ENCODE results near the gene PCBP2.
A peak's percentile ranks its signal among the peaks of the same experiment; 100 is the strongest.

The PCBP2 gene

DNA sequence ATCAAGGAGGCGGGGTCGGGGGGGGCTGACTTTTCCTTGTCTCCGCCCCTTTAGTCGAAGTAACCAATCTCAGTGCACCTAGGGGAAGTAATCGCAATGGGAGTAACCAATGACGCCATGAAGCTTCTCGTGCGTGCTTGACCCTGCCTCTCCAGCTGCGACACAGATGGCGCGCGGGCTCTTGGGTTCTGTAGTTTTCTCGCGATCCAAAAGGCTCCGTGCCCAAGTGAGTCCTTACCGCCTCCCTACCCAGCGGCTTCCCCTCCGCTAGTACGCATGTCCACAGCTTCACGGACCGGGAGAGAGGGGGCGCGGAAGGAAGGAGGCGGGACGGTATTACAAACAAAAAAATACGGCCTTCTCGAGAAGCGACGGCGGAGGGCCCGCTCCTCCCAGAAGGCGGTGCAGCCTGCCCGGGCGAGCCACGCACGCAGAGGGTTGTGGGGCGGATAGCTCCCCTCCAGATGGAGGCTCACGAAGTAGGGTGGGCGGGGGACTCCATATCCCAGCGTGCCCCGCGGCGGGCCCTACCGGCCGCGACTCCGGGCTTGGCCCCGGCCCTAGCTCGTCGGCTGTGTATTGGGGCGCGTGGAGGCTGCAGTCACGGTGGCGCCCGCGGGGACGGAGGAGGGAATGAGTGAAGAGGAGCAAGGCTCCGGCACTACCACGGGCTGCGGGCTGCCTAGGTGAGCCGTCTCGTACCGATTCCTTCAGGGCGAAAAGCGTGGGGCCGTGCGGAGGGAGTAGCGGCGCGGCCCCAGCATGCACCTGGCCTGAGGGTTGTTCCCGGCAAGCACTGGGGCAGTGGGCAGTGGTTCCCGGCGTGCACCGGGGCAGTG, 49.1 kb downstream of the PCBP2 start, which contains the start of gene TARBP2:
TARBP2 (plus strand) TSS at position 508 of the 839 bp plus-strand sequence; CDS start at position 634, 126 bp downstream.
- Histone ChIP-seq H3K9ac (ENCODE audit: low read depth, low read length) (peak within 1 kb of the TSS; percentile 90), H3K36me3 (ENCODE audit: control insufficient read depth, insufficient read depth, low read length) (peaks cover 24% of the 10 kb centered on the region), H3K27me3 (ENCODE audit: control insufficient read depth, insufficient read depth, low read length) (no peaks in the 10 kb centered on the region), H3K9me3 (ENCODE audit: control insufficient read depth, insufficient read depth, low read length) (no peaks in the 10 kb centered on the region), H3K4me1 (ENCODE audit: control insufficient read depth, insufficient read depth, low read length) (peaks cover 20% of the 10 kb centered on the region), H3K4me3 (ENCODE audit: low read depth, low read length) (peak within 1 kb of the TSS; percentile 89)

DNA sequence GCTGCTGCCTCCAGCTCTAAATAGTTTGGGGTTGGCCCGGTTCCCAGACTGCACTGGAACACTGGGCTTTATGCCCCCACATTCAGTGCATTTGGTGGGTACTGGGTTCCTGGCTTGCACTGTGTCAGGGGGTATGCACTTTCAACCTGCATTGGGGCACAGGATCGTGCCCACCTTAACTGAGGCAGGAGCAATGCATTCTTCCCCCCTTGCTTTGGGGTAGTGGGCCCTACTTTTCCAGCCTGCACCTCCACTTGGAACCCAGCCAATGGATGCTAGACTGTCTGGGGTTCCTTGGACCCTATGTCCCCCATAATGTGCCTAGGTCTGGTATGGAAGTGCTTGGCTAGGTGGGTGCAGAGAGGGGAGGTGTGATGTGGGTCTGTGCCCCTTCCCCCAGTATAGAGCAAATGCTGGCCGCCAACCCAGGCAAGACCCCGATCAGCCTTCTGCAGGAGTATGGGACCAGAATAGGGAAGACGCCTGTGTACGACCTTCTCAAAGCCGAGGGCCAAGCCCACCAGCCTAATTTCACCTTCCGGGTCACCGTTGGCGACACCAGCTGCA, 49.8 kb downstream of the PCBP2 start:
- peak overlapping the region; percentile 90 for H3K9ac ChIP-seq (ENCODE audit: low read depth, low read length)
- H3K36me3 ChIP-seq (ENCODE audit: control insufficient read depth, insufficient read depth, low read length) = peaks cover 29% of the 10 kb centered on the region
- H3K27me3 ChIP-seq (ENCODE audit: control insufficient read depth, insufficient read depth, low read length) = no peaks in the 10 kb centered on the region
- H3K4me1 ChIP-seq (ENCODE audit: control insufficient read depth, insufficient read depth, low read length) = peaks cover 14% of the 10 kb centered on the region
- H3K4me3 ChIP-seq (ENCODE audit: low read depth, low read length) = peak overlapping the region; percentile 89
- no peaks in the 10 kb centered on the region for H3K9me3 ChIP-seq (ENCODE audit: control insufficient read depth, insufficient read depth, low read length)

DNA sequence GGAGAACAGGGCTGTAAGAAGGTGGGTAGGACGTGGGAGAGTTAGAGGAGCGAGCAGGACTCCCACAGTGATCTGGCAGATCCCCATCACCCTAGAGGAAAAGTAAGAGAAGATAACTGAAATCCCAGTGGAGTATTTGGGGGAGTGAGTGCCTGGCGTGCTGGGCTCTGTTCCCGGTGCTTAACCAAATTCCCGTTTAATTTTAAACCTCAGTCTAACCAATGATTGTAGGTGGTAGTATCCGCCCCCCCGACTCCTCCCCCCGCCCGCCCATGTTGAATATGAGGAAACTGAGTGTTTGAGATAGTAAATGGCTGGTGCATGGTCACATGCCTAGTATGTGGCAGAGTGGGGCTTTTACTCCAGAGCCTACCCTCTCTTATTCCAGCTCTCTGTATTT, 50.4 kb downstream of the PCBP2 start:
- no peaks in the 10 kb centered on the region for H3K9me3 ChIP-seq (ENCODE audit: control insufficient read depth, insufficient read depth, low read length)
- H3K4me3 ChIP-seq (ENCODE audit: low read depth, low read length) = no peak overlapping the region
- H3K27me3 ChIP-seq (ENCODE audit: control insufficient read depth, insufficient read depth, low read length) = no peaks in the 10 kb centered on the region
- no peak overlapping the region for H3K9ac ChIP-seq (ENCODE audit: low read depth, low read length)
- peaks cover 14% of the 10 kb centered on the region for H3K4me1 ChIP-seq (ENCODE audit: control insufficient read depth, insufficient read depth, low read length)
- peaks cover 29% of the 10 kb centered on the region for H3K36me3 ChIP-seq (ENCODE audit: control insufficient read depth, insufficient read depth, low read length)

DNA sequence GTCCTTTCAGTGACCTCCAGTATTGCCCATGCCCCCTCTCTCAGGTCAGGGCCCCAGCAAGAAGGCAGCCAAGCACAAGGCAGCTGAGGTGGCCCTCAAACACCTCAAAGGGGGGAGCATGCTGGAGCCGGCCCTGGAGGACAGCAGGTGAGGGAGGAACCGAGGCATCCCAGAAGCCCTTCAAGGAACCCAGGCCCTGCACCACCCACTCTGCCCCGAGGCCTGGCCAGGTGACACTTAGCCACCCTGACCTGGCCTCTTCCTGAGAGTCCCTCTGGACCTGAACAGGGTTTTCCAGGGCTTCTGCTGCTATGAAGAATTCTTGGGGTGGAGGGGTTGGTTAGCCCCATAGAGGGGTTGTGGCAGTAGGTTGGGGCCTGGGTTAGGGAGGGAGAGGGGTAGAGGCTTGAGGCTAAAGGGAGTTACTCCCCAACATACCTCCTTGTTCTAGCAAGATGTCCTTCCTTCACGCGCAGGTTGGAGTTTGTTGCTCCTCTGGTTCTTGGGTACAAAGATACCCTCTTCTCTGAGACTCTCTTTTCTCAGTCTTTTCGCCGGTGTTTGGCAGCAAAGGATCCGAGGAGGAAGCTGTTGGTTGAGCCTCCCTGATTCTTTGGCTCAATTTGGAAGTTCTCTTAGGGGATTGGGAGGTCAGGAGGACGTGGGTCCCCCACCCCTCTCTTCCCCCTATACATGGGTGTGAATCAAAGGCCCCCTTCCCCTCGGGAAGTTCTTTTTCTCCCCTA, 51.3 kb downstream of the PCBP2 start:
- Histone ChIP-seq H3K4me1 (ENCODE audit: control insufficient read depth, insufficient read depth, low read length) (peaks cover 11% of the 10 kb centered on the region), H3K9me3 (ENCODE audit: control insufficient read depth, insufficient read depth, low read length) (no peaks in the 10 kb centered on the region), H3K4me3 (ENCODE audit: low read depth, low read length) (no peak overlapping the region), H3K36me3 (ENCODE audit: control insufficient read depth, insufficient read depth, low read length) (peaks cover 29% of the 10 kb centered on the region), H3K27me3 (ENCODE audit: control insufficient read depth, insufficient read depth, low read length) (no peaks in the 10 kb centered on the region), H3K9ac (ENCODE audit: low read depth, low read length) (no peak overlapping the region)

DNA sequence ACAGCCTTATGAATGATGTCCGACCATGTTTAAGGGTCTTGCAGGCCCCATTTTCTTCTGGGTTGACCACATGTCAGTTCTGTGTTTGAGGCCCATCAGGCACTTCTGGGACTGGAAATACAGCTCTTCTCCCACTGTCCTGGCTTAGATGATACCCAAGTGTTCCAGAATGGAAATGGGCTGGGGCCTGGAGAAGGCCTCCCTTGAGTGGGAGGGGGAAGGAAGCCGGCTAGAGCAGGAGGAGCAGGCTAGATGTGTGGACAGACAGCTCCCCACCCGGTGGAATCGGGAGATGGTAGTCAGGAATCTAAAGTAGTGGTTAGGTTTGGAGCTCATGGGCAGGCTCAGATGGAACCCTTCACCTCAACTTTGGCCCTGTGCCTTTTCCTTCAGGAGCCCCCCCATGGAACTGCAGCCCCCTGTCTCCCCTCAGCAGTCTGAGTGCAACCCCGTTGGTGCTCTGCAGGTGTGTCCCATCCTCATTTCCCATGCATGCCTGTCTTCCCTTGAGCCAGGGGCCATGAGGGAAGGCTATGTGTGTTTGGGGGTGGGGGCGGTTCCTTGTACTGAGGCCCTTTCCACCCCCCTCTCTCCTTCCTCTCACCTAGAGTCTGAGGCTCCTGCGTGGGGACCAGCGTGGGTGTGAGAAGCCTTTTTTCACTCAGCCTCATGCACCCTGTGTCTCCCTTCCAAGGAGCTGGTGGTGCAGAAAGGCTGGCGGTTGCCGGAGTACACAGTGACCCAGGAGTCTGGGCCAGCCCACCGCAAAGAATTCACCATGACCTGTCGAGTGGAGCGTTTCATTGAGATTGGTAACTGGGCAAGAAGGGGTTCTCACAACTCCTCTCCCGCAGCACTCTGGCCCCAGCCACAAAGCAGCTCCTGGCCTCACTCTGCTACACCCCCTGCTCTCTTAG, 52.4 kb downstream of the PCBP2 start:
- Histone ChIP-seq H3K27me3 (ENCODE audit: control insufficient read depth, insufficient read depth, low read length) (no peaks in the 10 kb centered on the region), H3K36me3 (ENCODE audit: control insufficient read depth, insufficient read depth, low read length) (peaks cover 29% of the 10 kb centered on the region), H3K4me3 (ENCODE audit: low read depth, low read length) (no peak overlapping the region), H3K9ac (ENCODE audit: low read depth, low read length) (no peak overlapping the region), H3K9me3 (ENCODE audit: control insufficient read depth, insufficient read depth, low read length) (no peaks in the 10 kb centered on the region), H3K4me1 (ENCODE audit: control insufficient read depth, insufficient read depth, low read length) (peaks cover 7% of the 10 kb centered on the region)

DNA sequence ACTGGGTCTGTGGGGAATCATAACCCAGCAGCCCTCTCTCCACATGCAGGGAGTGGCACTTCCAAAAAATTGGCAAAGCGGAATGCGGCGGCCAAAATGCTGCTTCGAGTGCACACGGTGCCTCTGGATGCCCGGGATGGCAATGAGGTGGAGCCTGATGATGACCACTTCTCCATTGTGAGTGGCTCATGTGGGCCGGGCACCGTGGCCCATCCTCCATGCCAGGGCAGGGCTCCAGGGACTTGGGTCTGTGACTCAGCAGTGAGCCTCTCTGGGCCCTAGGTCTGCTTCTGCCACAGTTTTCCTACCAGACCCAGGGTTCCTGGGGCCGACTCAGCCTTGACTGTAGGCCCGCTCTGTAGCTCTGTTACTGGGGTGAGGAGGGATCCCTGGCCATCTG, 53.2 kb downstream of the PCBP2 start:
- no peaks in the 10 kb centered on the region for H3K27me3 ChIP-seq (ENCODE audit: control insufficient read depth, insufficient read depth, low read length)
- H3K36me3 ChIP-seq (ENCODE audit: control insufficient read depth, insufficient read depth, low read length) = peaks cover 29% of the 10 kb centered on the region
- no peaks in the 10 kb centered on the region for H3K9me3 ChIP-seq (ENCODE audit: control insufficient read depth, insufficient read depth, low read length)
- no peak overlapping the region for H3K9ac ChIP-seq (ENCODE audit: low read depth, low read length)
- H3K4me3 ChIP-seq (ENCODE audit: low read depth, low read length) = no peak overlapping the region
- H3K4me1 ChIP-seq (ENCODE audit: control insufficient read depth, insufficient read depth, low read length) = peaks cover 7% of the 10 kb centered on the region

DNA sequence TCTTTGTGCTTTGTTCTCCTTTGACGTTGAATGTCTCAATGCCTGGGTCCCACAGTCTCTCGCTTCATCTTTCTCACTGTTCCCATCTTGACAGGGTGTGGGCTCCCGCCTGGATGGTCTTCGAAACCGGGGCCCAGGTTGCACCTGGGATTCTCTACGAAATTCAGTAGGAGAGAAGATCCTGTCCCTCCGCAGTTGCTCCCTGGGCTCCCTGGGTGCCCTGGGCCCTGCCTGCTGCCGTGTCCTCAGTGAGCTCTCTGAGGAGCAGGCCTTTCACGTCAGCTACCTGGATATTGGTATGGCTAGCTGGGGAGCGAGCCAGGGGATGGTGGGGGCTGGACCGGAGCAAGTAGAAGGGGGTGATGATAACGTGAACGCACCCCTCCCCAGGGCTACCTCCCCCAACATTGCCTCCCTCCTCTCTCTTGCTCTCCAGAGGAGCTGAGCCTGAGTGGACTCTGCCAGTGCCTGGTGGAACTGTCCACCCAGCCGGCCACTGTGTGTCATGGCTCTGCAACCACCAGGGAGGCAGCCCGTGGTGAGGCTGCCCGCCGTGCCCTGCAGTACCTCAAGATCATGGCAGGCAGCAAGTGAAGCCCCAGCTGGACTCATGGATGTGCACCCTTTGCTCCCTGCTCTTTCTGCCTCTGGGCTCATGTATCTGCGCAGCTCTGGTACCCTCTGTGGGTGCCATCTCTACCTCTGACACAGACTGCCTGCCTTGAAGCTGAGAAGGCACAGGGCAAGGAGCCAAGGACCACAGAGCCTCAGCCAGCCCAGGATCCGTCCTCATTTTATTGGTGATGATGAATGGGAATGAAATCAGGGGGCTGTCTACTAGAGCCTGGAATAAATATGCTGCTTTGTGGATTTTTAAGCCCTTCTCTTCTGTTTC, 53.9 kb downstream of the PCBP2 start:
- Histone ChIP-seq H3K9me3 (ENCODE audit: control insufficient read depth, insufficient read depth, low read length) (no peaks in the 10 kb centered on the region), H3K27me3 (ENCODE audit: control insufficient read depth, insufficient read depth, low read length) (no peaks in the 10 kb centered on the region), H3K4me3 (ENCODE audit: low read depth, low read length) (no peak overlapping the region), H3K36me3 (ENCODE audit: control insufficient read depth, insufficient read depth, low read length) (peaks cover 29% of the 10 kb centered on the region), H3K9ac (ENCODE audit: low read depth, low read length) (no peak overlapping the region), H3K4me1 (ENCODE audit: control insufficient read depth, insufficient read depth, low read length) (peaks cover 5% of the 10 kb centered on the region)

DNA sequence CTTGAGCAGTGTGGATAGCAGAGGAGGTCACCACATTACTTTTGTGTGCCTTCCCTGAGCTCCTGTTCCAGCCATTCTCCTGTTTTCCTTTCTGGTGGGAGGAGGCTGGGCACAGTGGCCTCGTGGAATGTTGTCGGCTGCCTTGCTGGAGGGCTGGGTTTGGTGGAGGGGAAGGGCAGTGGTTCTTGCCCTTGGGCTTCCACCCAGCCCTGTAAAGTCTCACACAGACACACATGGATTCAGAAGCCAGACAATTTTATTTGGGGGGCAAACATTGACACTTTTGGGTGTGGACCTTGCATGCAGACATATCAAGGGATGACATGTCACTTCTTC, 54.5 kb downstream of the PCBP2 start:
- Histone ChIP-seq H3K9me3 (ENCODE audit: control insufficient read depth, insufficient read depth, low read length) (no peaks in the 10 kb centered on the region), H3K36me3 (ENCODE audit: control insufficient read depth, insufficient read depth, low read length) (peaks cover 29% of the 10 kb centered on the region), H3K9ac (ENCODE audit: low read depth, low read length) (no peak overlapping the region), H3K4me3 (ENCODE audit: low read depth, low read length) (no peak overlapping the region), H3K27me3 (ENCODE audit: control insufficient read depth, insufficient read depth, low read length) (no peaks in the 10 kb centered on the region), H3K4me1 (ENCODE audit: control insufficient read depth, insufficient read depth, low read length) (peaks cover 5% of the 10 kb centered on the region)

DNA sequence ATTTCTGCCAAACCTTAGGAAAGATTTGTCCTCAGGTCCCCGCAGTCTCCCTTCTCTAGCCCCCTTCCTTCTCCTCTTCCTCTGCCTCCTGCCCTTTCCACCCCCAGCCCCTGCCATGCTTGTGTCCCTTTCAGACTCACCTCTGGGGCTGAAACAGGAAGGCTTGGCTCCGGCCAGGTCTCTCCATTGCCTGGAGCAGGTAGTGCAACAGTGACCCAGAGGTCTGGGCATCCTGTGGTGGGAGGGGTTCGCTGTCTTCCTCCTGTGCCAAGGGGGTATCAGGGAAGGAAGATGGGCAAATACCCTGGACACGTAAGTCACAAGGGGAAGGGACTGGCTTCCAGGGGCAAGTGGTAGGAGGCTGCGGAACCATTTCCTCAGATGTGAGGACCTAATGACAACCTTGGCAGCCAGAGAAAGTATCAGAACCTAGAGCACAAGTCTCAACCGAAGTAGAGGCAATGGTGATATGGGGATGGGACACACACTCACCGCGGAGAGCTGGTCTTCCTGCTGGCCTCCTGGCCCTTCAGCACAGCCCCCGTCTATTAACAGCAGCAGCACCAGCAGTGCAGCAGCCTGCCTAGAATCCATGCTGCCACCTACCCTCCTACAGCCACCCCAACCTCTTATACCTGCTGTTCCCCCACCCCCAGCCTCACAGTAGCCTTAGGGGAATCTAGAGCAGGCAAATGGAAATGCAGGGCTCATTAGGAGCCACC, 55.1 kb downstream of the PCBP2 start, which contains the start of gene NPFF:
NPFF (minus strand) TSS at position 604 of the 722 bp plus-strand sequence; CDS start at position 594, 10 bp downstream.
- H3K27me3 ChIP-seq (ENCODE audit: control insufficient read depth, insufficient read depth, low read length) = no peaks in the 10 kb centered on the region
- H3K36me3 ChIP-seq (ENCODE audit: control insufficient read depth, insufficient read depth, low read length) = peaks cover 29% of the 10 kb centered on the region
- no peaks in the 10 kb centered on the region for H3K9me3 ChIP-seq (ENCODE audit: control insufficient read depth, insufficient read depth, low read length)
- no peak within 1 kb of the TSS for H3K4me3 ChIP-seq (ENCODE audit: low read depth, low read length)
- H3K4me1 ChIP-seq (ENCODE audit: control insufficient read depth, insufficient read depth, low read length) = peaks cover 2% of the 10 kb centered on the region
- peak within 1 kb of the TSS; percentile 16 for H3K9ac ChIP-seq (ENCODE audit: low read depth, low read length)

DNA sequence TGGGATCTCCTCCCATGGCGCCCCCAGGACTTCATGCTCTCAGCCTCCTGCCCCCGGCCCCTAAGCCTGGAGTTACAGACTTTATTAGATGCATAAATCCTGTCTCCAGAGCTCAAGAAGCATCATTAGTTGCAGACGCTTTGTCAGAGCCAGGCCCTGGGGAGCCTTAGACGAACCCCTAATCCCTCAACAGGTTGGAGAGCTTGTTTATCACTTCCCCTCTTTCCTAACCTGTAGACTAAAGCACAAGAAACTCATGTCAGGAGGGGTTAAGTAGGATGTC, 55.6 kb downstream of the PCBP2 start:
- H3K36me3 ChIP-seq (ENCODE audit: control insufficient read depth, insufficient read depth, low read length) = peaks cover 29% of the 10 kb centered on the region
- H3K9ac ChIP-seq (ENCODE audit: low read depth, low read length) = peak overlapping the region; percentile 16
- peaks cover 2% of the 10 kb centered on the region for H3K4me1 ChIP-seq (ENCODE audit: control insufficient read depth, insufficient read depth, low read length)
- no peaks in the 10 kb centered on the region for H3K27me3 ChIP-seq (ENCODE audit: control insufficient read depth, insufficient read depth, low read length)
- H3K9me3 ChIP-seq (ENCODE audit: control insufficient read depth, insufficient read depth, low read length) = no peaks in the 10 kb centered on the region
- no peak overlapping the region for H3K4me3 ChIP-seq (ENCODE audit: low read depth, low read length)
